HG03064 (cell line): Measurements from ENCODE around the gene TNIK.

Experiments used
- ATAC-seq: cut with Tn5 transposase; IDR thresholded peaks from one replicate; pipeline ENCODE4 v1.9.1; 2021; ENCODE audit warnings: low read depth; ENCODE audit not compliant: unreplicated experiment

TNIK gene

DNA sequence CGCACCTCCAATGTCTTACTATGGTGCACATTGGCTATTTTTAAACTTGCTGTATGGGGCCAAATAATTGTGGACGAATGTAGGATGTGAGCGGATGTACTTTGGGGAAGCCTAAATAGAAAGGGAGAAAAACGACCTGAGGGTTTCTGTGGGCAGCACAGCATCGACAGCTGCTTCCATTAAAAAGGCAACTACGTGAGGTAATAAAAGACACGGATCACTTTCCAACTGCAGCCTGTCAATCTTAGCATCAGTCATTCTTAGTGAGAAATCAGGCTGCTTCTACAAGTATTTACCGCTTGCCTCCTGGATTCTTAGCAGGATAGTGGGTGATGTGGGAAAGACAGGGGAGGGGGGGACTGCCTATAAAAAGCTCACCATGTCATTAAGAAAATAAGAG, 247.0 kb downstream of the TNIK start:
- ATAC-seq = no peak

DNA sequence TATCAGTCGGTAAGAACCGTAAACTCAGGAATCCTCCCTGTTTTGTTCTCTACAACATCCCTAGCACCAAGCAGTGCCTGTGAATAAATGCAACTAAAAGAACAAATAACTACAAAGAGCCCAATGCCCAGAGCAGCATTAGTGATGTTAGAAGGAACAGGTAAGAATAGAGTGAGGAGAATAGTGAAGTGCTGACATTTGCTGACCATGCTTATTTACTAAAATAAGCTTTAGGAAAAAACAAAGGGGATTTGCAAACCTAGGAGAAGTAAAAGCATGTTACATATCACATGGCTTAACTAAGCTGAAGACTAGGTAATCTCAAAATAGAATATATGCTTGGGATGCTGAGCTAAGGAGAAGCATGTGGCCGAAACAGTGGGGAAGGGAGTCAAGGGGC, 247.6 kb downstream of the TNIK start:
- no peak for ATAC-seq

DNA sequence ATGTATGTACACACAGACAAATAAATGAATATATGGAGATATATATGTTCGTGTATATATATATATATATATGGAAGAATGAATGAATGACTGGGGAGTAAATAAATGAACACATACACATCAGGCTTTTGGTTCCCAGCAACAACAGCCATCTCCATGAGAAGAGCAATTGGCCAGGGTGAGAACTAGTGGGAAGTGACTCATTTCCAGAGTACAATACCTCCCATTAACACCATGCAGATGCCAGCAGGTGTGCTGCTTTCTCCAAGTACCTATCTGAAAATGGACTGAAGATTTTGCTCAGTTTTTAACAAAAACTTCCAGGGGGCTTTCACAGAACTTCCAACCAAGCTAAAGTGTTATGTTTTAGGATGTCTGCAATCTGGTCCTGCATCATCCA, 253.9 kb downstream of the TNIK start:
- ATAC-seq = no peak

DNA sequence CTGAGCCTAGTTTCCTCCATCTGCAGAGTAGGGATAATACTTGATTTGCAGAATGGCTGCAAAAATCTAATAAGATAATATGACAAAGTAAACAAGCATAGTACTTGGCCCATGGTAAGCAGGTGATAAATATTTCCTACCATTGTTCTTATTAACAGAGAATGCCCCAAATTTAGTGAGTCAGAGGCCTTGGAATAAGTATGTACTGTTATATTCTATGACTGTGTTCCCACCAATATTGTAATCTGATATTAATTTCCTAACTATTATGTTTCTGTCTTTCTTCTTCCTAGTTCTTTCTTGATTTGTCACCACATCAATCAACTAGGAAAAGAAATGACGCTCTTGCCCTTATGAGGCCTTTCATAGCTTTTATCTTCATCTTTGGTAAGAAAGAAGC, 255.3 kb downstream of the TNIK start:
- no peak for ATAC-seq

DNA sequence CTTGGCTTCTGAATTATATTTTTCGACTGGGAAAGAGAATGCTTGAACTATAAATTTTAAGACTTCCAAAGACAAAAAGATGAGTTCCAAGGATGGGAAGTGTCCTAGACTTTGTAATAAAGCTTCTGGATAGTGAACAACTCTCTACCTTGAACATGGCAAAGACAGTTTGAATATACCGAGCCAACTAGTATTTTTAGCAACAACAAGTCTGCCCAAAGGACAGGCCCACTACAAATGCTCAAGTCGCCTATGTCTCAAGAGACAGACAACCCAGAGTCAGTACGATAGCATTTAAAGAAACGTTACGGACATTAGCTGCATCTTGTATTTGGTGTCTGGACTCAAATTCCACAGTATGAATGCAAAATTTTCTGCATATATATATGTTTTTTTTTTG, 258.4 kb downstream of the TNIK start:
- no peak for ATAC-seq

DNA sequence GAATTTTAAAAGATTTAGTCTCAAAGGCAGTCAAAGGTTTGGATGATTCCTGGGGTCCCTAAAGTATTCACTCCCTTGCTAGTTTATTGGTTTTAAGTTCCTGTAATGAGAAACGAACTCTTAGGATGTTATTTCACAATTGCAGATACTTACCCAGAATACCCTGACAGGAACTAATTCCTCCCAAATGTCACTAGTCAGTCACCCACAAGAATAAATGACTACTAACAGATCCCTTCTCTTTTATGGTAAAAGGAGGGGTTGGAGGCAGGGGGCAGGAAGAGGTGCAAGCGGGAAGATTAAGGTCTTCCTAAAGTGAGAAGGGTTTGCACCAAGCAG, 259.5 kb downstream of the TNIK start:
- ATAC-seq = no peak

DNA sequence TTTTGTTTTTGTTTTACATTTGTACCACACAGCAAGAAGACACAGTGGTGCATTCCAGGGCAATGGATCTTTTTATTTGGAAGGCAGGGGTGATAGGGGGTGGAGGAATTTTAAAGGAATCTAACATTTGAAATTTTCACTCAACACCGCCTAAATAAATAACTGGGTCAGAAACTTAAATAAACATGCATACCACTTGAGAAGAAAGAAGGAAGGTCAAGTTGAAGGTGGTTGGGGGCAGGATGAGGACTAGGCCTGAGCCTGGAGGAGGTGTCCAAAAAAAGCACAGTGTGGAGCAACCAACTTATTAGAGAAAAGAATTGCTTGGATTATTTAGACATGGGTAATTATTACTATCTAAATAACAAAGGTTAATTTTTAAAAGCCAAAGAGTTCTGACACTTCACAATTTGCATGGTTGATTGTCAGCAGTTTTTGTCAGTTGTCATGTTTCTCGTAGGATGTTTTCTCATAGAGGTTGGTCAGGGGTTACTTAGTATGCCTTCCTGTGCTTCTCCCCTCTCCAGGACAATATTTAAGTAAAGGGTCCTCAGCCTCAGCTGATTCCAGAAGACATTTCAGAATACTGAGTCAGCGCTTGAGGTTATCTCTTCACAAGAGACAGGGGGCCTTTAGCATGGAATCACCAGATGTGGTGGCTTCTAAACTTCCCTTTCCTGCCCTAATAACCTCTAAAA, 260.0 kb downstream of the TNIK start:
- no peak for ATAC-seq

DNA sequence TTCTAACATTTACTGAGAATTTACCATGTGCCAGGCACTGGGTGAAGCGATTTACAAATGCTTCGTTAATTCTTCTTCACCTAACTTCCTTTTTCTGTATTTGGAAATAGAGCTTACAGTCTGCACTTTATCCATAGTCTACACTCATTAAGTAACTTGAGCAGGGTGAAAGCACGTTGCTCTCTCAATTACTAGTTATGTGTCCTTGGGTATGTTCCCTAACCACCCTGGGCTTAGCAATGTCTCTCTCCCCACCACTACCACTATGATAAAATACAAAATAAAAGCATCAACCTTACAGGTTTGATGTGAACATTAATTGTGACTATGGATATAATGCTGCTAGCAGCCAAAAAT, 260.8 kb downstream of the TNIK start:
- ATAC-seq = no peak

DNA sequence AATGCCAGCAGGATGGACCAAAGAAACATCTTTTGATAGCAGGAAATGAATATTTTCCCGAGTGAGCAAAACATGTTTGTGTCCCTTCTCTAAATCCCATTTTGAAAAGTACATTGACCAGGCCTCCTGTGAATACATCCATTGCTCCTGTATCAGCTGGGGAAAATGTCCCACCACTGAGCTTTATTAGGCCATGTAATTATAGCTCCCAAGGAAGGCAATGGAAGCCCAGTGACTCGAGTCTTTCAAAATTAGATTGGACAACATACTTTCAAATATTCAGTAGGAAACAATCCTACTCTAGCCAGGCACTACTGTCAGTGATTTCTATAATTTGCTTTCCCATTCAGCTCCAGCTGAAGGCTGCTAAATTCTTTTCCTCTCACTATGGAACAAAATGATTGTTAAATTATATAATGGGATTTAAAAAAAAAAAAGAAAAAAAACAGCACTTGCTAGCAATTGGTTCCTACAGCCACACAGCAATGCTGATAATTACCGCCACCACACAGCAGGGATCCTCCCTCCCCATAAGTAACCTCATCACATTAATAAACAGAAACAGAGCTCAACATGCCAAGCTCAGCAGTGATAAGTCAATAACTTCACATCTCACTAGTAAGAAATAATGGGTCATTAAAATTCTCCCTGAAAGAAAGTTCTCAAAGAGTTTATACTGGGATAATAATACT, 261.3 kb downstream of the TNIK start:
- ATAC-seq = no peak

DNA sequence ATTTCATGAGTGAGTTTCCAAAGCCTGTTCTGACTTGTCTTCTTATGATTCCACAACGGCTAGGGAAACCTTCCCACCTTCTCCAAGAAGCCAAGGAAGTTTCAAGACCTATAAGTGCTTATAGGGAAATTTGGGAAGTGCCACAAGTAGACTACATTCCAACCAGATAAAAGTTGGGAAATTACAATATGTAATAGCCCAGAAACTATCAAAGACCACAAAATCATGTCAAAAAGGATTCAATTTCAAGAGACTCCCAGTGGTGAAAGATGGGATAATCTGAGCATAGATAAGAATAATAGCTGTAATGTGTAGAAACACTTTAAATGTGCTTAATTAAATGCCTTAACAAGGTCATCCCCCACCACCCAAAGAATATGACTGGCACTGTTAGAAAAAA, 264.5 kb downstream of the TNIK start:
- no peak for ATAC-seq

DNA sequence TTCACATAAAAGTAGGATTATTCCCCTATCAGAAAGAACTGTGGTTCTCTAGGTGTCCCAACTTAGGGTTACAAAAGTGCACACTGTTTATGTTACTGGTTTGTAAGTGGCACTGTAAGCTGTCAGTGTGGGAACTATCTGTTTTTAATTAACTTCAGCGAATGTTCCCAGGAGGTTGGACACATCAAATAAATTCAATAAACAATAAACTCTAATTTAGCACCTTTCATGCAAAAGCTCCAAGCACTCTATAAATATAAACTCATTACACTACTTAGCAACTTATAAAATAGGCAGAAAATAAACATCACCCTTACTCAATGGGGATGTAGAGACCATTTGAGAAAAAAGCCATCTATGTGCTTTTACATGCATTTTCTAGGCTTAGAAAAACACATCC, 265.2 kb downstream of the TNIK start:
- ATAC-seq = no peak

DNA sequence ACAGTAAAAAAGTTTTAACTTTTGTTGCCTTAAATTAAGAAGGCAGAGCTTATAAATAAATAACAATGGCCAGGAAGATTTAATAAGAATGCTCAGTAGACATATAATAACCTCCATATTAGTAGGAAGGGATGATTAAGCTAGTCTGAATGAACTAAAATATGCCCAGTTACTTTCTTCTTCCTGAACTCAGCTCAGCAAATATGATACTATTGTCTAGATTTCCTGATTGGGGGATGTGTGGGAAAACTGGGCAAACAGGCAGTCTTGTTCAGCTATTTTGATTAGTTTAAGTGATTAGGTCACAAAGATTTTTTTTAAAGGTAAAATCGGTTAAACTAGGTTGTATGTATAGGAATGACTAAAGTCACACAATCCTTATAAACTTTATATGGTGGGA, 266.5 kb downstream of the TNIK start:
- no peak for ATAC-seq

DNA sequence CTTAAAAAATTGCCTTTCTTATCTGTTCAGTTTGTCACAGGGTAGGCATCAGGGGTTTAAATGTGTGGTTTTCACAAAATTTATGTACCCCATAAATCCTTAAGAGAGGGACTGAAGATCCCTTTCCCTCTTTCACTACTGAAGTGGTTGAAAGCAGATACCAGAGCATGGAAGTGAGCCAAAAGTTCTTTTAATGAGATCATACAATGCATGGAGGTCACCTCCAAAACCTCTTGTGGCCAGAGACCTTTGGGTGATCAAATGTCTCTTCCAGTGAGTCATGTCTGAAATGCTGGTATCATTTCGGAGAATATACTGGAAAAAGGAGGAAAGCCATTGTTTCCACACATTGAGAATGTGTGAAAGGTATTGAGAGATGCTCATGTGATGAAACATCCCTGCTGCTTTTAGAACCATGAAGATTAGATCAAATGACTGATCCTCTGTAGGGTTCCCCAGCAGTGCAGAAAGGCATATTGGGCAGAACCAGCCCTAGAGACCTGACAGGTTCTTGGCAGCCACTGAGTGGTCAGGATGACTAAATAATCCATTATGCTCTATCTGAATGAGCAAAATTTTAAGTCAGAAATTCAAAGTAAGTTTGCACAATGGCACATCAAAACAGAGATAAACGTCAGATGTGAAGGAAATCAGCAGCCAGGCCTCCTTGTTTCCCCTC, 267.9 kb downstream of the TNIK start:
- no peak for ATAC-seq

DNA sequence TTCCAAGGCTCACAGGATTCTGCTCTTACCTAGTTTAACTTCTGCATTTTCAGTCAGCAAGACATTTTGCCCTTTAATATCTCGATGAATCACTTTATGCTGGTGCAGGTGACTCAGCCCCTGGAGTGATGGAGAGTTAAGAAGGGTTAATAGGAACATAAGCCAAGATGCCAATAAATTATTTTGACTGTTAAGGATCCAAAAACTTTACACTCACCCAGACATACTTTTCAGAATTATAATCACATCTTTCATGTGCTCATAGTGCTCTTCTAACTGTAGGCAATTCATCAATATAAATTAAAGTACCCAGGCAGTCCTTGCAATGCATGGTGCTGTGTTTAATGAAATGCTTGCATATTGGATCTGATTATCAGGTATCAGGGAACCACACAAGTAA, 269.5 kb downstream of the TNIK start:
- ATAC-seq = no peak

DNA sequence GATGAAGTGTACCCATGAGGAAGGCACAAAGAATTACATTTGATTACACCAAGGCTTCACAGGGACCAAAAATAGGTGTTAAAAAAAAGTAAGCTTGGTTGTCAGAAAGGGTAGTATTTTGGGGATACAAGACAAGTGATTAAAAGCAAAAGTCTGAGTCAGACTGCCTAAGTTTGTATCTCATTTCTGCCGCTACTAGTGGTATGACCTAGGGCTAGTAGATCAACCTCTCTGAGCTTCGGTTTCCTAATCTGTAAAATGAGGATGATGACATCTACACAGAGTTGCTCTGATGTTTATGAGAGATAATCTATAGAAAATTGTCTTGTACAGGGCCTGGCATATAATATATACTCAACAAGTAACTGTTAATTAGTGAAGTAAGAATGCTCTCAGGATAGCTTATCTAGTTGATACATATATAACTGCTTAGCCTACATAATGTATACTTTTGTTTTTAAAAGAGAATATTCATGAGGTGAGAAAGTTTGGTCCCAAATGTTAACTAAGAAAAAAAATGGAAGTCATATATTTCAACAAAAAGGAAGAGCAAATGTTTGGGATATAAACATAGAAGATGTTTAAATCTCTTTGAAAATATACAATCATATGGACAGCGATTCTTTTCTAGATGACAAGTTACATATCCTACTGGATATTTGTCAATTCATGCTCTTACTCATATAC, 270.7 kb downstream of the TNIK start:
- ATAC-seq = no peak

DNA sequence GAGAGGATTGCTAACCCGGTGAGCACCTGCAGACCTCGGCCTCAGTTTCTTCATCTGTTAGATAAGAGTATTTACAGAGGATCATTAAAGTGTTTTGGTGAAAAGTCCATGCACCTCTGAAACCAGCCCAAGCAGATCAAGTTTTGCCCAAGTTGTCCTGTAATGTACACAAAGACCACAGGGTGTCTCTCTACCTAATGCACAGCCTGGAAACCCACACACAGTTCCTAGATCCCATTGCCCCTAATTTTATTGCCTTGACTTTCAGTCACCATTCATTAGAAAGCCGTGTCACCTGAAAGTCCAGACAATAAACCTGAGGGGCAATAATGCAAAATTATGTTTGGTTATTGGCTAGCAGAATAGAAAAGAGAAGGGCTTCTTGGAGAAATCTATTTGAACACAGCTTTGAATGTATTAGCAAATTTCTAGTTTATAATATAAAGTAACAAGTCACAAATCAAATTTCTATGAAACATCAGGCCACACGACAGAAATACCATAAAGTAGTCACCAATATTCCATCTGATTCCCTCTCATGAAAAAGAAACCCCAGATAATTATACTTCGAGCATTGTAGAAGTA, 272.4 kb downstream of the TNIK start:
- ATAC-seq = no peak

DNA sequence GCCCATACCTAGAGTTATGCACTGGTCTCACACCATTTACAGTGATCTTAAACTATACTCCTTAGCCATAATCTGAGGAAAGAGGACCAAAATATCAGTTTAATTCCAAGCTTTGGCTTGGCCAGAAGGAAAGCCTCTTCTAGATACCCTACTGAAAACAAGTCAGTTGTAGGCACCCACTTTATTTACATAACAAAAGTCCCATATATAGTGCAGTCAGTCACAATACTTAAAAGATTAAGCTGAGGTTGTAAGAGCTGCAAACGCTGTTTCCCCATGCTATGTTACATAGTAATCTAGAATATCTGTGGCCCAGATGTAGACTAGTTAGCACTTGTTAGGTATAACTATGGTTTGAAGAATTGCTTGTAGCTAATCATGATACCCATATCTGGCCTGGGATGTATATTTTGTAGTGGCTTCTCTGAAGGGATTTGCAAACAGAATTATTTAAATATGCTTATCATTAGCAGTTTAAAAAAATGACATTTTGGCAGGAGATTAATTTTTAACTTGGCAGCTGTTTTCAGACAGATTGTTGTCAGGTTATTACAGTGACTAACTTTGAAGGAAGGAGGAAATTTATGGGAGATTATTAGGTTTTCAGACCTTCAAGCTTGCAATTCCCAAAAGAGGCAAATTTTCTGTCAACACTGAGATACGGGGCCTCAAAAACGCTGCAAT, 273.2 kb downstream of the TNIK start:
- ATAC-seq = no peak

DNA sequence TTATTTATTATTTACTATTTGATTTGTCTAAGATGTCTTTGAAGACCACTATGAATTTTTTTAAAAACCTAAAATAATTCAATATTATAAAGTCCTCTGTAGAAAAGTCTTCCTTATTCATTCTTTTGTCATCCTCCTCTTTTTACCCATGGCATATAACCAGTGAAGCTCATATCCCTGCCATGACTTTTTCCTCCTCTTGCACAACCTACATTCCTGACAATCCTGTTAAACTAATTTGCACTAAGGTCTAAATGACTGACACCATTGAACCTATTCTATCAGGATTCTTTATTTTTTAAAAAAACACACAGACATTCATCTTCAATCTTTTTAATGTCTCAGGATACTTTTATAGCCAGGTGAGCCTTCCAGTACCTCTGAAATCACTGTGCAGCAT, 273.8 kb downstream of the TNIK start:
- no peak for ATAC-seq

DNA sequence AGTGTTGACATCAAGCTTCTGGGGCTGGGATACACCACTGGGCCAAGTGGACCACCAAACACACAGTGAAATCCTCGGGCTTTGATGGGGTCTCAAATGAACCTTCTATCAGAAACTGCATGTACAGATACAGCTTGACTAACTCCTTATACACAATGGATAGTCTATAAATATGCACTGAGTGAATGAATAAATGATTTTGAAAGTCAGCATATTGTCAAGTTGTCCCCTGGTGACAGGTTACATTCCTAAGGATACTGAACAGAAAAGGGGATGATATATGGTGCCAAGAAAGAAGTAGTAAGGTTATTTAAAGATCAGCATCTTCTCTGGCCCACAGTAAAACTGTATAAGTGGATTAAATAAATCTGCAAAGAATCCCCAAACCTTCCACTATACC, 274.2 kb downstream of the TNIK start:
- ATAC-seq = no peak

DNA sequence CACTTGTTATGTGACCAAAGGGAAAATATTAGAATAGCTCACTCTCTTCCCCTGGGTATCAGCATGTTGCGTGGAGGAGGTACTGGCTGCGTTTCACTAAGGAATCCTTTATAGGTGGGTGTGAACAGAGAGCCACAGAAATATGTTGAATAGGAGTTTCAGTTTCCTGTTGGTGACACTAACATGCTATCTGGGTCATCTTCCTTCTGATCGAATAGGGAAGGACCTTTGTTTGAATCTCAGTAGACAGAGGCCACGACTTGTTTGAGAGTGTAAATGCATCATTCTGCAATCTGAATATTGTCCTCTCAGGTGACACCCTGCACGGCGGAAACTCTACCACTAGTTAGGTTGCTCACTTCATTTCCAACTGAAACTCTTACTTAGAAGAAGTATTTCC, 275.8 kb downstream of the TNIK start:
- ATAC-seq = peak; percentile 76

DNA sequence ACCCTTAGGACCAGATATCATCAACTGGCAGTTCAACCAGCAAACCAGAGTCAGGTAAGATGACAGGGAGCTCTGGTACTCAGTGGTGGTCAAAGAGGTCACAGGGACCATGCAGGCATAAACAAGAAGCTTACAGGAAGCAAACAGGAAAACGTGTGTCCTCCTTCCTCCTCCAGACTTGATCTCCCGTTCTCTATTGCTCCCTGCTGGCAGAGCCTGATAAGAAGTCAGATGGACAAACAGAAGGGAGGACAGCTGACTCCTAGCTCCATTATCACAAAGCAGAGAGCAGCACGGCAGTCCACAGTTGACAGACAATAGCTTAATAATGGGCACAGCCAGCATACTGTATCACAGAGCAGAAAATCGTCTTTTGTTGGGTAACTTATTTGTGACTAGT, 277.2 kb downstream of the TNIK start:
- ATAC-seq = no peak
